IPS-NIHi11 (cell line): ENCODE data around the gene PVRIG.
"Not testable (repeated sequence)": the region's sequence is repeated elsewhere in the genome, so short reads cannot be mapped to it uniquely, and the experiment has no call there.

ENCODE experiments used
- DNase-seq: peaks from one replicate; pipeline ENCODE4 v3.0.0; 2012; ENCODE audit warnings: mixed read lengths, low spot score

The PVRIG gene

GRCh38 chr7:100195222-100195621, 24.5 kb upstream of the PVRIG start:
- no peak for DNase-seq

GRCh38 chr7:100195901-100196322, 23.8 kb upstream of the PVRIG start:
- not testable (repeated sequence) for DNase-seq

GRCh38 chr7:100198266-100198665, 21.5 kb upstream of the PVRIG start:
- no peak for DNase-seq

GRCh38 chr7:100200693-100201092, 19.1 kb upstream of the PVRIG start:
- no peak for DNase-seq

- DNase-seq = no peak
These were observed 15.3 kb upstream of the PVRIG start for GRCh38 chr7:100204454-100204853.

GRCh38 chr7:100208911-100209408, 10.8 kb upstream of the PVRIG start:
- no peak for DNase-seq

GRCh38 chr7:100209493-100209892, 10.3 kb upstream of the PVRIG start:
- no peak for DNase-seq

GRCh38 chr7:100210805-100211204, 8.9 kb upstream of the PVRIG start:
- DNase-seq = no peak

GRCh38 chr7:100211342-100211780, 8.4 kb upstream of the PVRIG start:
- no peak for DNase-seq

GRCh38 chr7:100212631-100213286, 7.0 kb upstream of the PVRIG start:
- DNase-seq = no peak

- DNase-seq = no peak
These were observed 6.1 kb upstream of the PVRIG start for GRCh38 chr7:100213672-100214071.

GRCh38 chr7:100214356-100214755, 5.4 kb upstream of the PVRIG start:
- not testable (repeated sequence) for DNase-seq

- no peak for DNase-seq
These were observed 3.9 kb upstream of the PVRIG start for GRCh38 chr7:100215895-100216294.

GRCh38 chr7:100217934-100218333, 1.8 kb upstream of the PVRIG start:
- DNase-seq = not testable (repeated sequence)

- DNase-seq = no peak
These were observed 445 bp upstream of the PVRIG start for GRCh38 chr7:100219271-100219737.

GRCh38 chr7:100220586-100221230, 959 bp downstream of the PVRIG start:
- DNase-seq = no peak

GRCh38 chr7:100221231-100221718, 1.5 kb downstream of the PVRIG start:
- DNase-seq = no peak

- DNase-seq = no peak
These were observed 2.2 kb downstream of the PVRIG start for GRCh38 chr7:100221767-100222444.

GRCh38 chr7:100222445-100223132, 2.8 kb downstream of the PVRIG start:
- no peak for DNase-seq

GRCh38 chr7:100223376-100223927, 3.7 kb downstream of the PVRIG start:
- not testable (repeated sequence) for DNase-seq

GRCh38 chr7:100224891-100225290, 5.1 kb downstream of the PVRIG start:
- not testable (repeated sequence) for DNase-seq
